Keratinocyte (primary cell): ENCODE measurements around the gene GPR107.

Experiments
- EZH2 ChIP-seq: IDR thresholded peaks from one replicate; pipeline ENCODE4 v1.6.1; 2012; ENCODE audit warnings: inconsistent platforms, mild to moderate bottlenecking, low read length, moderate library complexity
- TF ChIP-seq, protein P1 (sequence below), 3 experiments: IDR thresholded peaks in 1 of 3; conservative IDR thresholded peaks in 1 of 3; optimal IDR thresholded peaks in 1 of 3; 2 replicates in 2 of 3; 3 replicates in 1 of 3; pipeline versions ENCODE3 to v1.5.1; 2011; ENCODE audit warnings: low read length in 3 of 3, mild to moderate bottlenecking in 3 of 3, moderate library complexity in 2 of 3, control low read depth in 1 of 3, inconsistent platforms in 1 of 3; ENCODE audit not compliant: insufficient read depth in 2 of 3; ENCODE audit errors: extremely low read depth in 1 of 3

DNA sequence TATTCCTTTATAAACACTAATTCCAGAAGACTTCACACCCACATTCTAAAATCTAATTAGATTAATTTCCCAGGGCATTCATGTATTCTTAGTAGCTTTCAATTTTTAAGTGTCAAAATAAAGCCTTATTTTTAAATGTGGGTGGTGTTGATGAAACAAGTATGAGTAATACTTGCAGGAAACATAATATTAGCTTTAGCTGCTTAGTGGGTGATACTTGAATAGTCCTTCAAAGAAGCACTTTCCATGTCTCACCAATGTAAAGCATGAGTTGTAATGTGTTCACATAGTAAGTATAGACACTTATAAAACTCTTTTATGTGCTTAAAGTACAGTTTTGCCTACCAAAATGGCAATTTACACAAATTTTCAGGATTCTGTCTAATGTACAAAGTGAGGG lies 17.6 kb upstream of the GPR107 start:
- TF ChIP-seq, protein P1, sequence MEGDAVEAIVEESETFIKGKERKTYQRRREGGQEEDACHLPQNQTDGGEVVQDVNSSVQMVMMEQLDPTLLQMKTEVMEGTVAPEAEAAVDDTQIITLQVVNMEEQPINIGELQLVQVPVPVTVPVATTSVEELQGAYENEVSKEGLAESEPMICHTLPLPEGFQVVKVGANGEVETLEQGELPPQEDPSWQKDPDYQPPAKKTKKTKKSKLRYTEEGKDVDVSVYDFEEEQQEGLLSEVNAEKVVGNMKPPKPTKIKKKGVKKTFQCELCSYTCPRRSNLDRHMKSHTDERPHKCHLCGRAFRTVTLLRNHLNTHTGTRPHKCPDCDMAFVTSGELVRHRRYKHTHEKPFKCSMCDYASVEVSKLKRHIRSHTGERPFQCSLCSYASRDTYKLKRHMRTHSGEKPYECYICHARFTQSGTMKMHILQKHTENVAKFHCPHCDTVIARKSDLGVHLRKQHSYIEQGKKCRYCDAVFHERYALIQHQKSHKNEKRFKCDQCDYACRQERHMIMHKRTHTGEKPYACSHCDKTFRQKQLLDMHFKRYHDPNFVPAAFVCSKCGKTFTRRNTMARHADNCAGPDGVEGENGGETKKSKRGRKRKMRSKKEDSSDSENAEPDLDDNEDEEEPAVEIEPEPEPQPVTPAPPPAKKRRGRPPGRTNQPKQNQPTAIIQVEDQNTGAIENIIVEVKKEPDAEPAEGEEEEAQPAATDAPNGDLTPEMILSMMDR (optimal IDR thresholded peaks at IDR 0.05 in 1 of 3, IDR thresholded peaks at IDR 0.05 in 1 of 3, conservative IDR thresholded peaks at IDR 0.05 in 1 of 3; ENCODE audit: extremely low read depth in 1 of 3, insufficient read depth in 2 of 3, low read length in 3 of 3), result no peak
- no peak for TF ChIP-seq EZH2
